NCI-H526 treated with DMSO at 0.1 percent for 48 hours (cell line): ENCODE results near the gene CHADL.
A peak's percentile ranks its signal among the peaks of the same experiment; 100 is the strongest.
"Not testable (repeated sequence)": the region's sequence is repeated elsewhere in the genome, so short reads cannot be mapped to it uniquely, and the experiment has no call there.

Experiments
- DNase-seq: peaks from one replicate; lab custom pipeline; 2025; lab: John Stamatoyannopoulos, UW

Gene CHADL, protein sequence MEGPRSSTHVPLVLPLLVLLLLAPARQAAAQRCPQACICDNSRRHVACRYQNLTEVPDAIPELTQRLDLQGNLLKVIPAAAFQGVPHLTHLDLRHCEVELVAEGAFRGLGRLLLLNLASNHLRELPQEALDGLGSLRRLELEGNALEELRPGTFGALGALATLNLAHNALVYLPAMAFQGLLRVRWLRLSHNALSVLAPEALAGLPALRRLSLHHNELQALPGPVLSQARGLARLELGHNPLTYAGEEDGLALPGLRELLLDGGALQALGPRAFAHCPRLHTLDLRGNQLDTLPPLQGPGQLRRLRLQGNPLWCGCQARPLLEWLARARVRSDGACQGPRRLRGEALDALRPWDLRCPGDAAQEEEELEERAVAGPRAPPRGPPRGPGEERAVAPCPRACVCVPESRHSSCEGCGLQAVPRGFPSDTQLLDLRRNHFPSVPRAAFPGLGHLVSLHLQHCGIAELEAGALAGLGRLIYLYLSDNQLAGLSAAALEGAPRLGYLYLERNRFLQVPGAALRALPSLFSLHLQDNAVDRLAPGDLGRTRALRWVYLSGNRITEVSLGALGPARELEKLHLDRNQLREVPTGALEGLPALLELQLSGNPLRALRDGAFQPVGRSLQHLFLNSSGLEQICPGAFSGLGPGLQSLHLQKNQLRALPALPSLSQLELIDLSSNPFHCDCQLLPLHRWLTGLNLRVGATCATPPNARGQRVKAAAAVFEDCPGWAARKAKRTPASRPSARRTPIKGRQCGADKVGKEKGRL

DNA sequence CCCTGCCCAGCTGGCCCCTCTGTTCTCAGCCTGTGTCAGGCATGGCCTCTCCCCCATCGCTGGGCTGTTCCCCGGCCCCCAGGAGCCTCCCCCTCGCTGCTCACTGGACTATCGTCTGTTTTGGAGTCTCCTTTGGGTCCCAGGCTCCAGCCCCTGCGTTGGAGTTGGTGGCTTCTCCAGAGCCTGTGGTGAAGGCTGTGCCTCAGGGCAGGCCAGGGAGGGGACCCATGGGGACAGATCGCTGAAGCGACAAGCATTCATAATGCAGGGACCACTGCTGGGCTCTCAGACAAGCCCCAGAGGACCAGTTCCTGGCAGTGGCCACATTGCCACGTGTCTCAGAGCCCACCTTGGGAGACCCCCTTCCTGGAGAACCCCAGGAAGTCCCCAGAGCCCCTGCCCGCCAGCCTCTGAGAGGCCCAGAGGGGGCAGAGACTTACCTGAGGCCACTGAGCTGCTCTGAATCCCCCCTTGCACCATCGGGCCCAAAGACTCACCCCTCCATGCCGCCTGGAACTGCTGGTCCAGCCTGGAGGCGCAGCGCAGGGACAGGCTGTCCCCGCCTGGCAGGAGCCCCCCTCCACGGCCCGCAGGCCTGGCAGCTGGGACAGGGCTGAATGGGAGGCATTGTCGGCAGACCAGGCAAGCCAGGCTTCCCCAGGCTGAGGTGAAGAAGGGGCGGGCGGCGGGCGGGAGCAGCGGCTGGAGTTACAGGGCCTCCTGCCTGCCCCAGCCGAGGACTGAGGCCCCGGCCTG is at the start of gene CHADL:
Gene CHADL (minus strand): TSS at position 555 of the 756 bp plus-strand sequence. CDS start 50 bp downstream, at position 505.
- DNase-seq = peak; percentile 10

DNA sequence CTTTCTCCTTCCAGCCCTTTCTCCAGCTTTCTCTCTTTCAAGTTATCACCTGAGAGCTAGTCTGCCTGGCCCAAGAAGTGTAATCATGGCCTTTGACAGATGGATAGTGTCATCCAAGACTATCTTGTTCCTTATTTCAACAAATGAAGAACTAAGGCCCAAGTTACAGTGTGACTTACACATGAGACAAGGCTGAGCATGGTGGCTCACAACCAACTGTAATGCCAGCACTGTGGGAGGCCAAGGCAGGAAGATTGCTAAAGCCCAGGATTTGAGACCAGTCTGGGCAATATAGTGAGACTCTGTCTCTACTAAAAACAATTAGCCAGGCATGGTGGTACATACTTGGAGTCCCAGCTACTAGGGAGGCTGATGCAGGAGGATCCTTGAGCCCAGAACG is 48.9 kb upstream of the CHADL start:
- no peak for DNase-seq

DNA sequence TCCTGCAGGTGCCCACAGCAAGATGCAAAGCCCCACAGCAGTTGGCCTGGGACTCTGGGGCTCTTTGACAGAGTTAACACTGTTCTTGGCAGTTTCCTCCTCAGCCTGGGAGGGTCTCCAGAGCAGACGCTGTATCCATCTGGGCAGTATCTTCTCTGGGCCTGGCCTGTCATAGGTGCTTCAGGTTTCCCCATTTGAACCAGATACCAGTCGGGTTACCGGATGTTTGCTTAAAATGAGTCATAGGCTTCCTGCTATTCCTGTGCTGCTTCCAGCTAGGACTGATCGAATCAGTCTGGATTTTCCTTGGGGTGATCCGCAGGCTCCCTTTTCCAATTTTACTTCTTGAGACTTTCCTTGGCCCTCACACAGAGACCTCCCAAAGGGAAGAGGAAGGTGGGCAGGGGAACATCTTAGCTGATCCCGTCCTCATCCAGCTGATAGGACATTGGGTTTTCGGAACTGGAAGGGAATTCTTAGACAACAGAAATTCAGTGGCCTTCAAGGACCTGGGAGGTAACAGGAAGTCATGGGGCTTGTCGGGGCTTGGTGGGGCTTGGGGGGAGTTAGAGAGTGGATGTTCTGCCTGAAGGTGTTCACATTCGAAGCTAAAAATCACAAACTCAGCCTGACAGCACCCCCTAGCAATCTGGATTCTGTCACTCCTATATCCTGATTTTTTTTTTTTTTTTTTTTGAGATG is 47.7 kb upstream of the CHADL start:
- DNase-seq = no peak

DNA sequence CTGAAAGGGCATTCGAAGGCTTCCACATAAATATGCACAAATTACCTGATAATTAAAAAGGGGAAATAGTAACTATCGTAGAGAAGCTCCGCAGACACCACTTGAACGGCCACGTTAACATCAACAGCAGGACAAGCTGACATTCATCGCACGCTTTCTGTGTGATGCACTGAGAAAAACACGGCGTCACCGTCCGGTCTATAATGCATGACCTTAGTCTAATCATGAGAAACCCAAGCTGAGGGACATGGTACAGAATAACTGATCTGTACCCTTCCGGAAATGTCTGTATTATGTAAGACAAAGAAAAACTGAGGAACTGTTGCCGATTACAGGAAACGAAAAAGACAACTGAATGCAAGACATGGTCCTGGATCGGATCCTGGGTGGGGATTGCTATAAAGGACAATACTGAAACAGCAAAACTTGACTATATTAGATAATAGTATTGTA is 45.9 kb upstream of the CHADL start:
- DNase-seq = no peak

DNA sequence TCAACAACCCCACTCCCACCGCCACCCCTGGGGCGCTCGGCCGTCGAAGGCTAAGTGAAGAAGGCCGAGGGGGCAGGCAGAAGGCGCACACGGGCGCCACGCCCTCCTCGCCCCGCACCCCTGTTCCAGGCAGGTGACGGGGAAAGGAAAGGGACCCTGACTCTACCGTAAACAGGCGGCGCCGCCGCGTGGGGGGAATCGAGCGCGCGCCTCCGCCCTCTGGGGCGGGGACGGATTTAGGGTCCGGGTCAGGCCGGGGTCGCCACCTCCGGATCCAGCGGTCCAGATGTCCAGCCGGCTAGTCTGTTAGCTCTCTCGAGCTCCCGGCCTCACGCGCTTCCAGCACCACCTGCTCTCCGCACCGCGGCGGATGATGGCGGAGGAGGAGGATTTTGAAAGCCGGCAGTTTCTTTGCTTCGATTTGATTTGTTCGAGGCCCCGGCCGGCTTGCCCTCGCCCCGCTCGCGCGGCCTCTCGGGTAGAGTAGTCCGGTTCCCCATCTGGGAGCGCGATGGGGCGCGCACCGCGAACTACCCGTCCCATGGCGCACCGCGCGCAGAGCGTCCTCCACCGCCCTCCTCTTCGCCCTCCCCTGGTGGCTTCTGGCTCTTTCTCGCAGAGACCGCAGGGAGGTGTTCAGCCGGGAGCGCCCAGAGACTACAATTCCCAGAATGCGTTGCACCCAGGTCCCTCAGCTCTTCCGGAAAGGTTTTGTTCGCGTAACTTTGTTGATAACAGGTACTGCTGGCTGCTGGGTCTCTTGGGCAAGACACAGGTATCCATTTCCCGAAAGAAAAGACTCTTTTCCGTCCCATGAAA is 45.3 kb upstream of the CHADL start, which contains the start of gene RANGAP1:
Gene RANGAP1 (minus strand): TSS at position 368 of the 819 bp plus-strand sequence. CDS start 5,143 bp downstream, outside the sequence.
- peak; percentile 91 for DNase-seq

DNA sequence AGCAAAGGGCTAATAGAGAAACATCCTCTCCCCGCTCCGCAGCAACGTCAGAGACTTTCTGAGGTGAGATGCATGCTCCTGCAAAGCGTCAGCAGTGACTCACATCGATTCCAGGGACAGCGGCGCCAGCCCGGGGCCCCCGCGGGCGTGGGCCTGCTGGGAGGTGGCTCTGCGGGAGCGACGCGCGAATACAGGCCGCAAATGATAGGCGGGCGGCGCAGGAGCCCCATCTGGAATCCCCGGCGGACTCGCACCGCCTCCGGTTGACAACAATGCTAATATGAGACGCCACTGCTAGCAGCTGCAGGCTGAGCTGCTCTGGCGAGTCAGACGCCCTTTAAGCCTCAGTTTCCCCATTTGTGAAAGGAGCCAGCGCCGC is 44.7 kb upstream of the CHADL start:
- no peak for DNase-seq

DNA sequence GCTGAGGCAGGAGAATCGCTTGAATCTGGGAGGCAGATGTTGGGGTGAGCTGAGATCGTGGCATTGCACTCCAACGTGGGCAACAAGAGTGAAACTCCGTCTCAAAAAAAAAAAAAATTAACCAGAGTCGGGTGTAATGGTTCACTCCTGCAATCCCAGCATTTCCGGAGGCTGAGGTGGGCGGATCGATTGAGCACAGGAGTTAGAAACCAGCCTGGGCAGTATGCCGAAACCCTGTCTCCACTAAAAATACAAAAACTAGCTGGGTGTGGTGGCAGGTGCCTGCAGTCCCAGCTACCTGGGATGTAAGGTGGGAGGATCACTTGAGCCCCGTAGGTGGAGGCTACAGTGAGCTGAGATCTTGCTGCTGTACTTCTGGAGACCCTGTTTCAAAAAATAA is 43.7 kb upstream of the CHADL start:
- no peak for DNase-seq

DNA sequence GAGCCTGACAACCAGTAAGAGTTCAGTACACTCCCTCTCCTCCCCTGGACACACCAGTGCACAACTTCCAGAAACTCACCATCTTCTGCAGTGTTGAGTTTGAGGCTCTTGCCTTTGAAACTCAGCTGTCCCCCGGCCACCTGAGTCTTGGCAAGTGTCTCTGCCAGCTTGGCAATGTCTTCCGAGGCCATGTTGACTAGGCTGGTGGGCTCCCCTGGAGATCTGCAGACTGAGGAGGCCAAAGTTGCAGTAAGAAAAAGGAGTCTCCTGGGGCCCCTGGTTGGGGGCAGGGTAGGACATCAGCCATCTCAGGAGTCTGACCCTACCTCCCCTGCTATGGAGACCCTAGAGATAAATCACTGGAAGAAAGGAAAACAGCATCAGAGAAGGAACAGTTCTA is 40.1 kb upstream of the CHADL start:
- DNase-seq = no peak

DNA sequence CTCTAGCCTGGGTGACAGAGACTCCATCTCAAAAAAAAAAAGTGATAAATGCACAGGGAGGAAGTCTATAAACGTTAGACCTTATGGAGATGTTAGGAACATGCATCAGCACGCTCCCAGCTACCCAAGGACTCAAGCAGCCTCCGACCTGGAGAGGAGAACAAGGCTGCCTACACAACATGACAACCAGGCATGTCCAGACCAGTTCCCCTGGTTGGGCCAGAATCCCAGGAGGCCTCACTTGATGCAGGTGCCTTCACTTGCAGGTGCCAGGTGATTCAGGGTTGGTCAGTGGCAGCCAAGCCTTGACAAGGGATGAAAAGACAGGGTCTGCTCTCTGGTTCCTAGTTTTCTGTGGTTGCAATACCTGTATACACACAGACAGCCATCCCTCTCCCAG is 39.3 kb upstream of the CHADL start:
- peak; percentile 14 for DNase-seq

DNA sequence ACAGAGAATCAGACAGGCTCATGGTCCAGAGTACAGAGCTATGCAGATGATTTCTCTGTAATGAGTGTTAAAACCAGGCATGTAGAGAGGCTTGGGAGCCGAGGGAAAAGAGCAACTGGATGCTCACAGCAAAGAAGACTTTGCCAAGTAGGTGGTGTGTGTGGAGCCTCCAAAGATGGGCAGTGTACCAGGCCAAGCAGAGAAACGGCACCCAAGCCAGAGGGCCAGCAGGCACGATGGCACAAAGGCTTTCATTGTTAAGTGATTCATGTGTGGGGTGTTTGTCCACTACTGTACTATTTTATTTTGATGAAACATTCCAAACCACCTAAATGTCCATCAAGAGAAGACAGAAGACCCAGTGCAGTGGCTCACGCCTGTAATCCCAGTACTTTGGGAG is 34.1 kb upstream of the CHADL start:
- no peak for DNase-seq

DNA sequence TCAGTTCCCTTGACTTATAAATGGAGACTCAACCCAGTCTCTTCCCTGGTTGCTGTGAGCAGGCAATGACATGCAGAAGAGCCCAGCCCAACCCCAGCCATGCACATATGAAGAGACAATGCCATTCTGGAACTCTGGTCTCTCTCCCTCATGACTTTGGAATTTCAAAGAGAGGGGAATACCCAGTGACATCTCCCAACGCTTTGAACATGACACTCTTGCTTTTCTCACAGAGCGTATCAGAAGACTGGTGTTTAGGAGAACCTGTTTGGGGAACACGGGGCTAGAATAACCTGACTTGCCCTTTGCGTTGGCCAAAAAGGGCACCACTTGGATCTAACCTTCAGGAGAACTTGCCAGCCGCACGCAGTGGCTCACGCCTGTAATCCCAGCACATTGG is 32.4 kb upstream of the CHADL start:
- DNase-seq = no peak

DNA sequence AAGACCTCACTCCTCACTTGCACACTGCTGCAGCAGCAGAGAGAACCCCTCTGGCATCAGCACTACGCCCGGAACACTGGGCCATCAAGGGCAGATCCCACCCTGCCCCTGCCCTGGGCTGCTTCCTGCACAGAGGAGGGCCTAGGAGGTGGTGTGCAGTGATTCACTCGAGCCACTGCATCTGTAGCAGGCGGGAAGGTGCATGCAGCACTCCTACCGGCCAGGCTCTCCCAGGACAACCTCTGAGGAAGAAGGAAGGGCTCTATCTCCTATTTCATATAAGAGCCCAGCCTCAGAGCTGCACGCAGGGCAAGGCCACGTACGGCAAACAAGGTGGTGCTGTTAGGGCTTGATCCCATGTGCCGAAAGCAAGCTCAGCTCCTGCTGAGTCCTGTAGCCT is 31.1 kb upstream of the CHADL start:
- DNase-seq = no peak

DNA sequence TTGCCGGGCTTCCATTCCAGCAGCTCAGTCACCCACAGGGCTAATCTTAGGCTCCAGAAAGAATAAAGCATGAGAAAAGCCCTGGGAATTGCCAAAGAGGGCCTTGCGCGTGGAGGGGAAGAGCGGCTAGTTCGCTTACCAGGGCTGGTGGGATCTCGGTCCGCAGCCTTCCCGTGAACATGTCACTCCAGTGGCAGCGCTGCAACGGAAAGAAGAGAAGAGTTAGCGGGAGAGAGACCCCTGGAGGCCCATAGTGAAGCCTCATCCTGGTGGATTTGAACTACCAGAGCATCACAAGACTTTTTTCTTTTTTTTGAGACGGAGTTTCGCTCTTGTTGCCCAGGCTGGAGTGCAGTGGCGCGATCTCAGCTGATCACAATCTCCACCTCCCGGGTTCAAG is 27.2 kb upstream of the CHADL start:
- DNase-seq = no peak

DNA sequence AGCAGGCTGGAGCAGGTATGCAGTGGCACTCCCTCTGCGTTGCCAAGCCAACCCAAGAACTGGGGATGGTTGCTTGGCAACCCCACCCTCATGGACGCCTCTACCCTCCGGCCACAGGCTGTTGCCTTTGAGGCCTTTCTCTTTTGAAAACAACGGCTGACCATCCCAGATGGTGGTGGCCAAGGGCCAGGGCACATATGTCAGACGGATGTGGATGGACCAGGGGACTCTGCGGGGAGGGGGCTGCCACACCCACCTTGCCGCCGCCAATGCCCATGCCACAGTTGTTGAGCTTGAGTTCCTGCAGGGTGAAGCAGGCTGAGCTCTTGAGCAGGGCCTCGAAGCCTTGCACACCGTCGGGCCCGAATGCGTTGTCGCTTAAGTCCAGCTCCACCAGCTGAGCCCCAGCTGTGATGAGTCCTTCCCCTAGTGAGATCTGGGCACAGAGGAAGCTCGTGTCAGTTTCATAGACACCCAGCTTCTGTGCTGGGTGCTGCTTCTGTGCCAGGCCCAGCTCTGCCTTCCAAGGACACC is 23.7 kb upstream of the CHADL start:
- no peak for DNase-seq

DNA sequence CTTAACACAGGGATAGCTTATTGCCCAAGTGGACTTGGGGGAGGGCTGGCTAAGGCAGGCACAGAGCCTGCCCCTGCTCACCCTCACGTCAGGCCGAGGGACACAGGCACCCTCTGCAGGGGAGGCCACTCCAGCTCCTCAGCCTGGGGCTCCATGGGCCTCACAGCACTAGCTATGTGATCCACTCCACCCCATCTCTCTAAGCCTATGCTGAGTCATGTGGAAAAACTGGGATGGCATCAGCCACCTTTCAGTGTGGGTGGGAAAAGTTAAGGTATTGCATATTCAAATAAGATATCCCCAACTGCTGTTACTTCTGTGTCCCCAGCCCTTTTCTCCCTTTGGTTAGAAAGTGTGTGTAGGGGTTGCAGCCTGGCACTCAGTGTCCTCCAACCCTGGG is 23.0 kb upstream of the CHADL start:
- no peak for DNase-seq

DNA sequence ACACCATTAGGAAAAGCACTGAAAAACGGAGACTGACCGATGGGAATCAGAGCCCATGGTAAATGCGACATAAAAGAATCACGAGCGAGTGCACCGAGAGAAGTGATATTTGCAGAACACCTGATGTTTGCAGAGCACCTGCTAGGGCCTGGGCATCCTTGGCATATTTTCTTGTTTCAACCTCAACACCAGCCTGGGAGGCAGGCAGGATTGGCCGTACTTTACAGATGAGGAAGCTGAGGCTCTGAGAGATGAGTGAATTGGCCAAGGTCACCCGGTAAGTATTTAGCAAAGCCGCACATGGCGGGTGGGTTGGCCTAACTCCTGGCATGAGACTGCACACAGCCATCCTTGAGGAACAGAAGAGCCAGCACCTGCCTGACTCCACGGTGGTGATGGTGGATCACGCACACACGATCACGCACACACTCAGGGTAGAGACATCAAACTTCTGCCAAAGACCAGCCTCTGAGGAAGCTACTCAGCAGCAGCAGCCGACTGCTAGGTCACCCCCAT is 21.6 kb upstream of the CHADL start:
- DNase-seq = no peak

DNA sequence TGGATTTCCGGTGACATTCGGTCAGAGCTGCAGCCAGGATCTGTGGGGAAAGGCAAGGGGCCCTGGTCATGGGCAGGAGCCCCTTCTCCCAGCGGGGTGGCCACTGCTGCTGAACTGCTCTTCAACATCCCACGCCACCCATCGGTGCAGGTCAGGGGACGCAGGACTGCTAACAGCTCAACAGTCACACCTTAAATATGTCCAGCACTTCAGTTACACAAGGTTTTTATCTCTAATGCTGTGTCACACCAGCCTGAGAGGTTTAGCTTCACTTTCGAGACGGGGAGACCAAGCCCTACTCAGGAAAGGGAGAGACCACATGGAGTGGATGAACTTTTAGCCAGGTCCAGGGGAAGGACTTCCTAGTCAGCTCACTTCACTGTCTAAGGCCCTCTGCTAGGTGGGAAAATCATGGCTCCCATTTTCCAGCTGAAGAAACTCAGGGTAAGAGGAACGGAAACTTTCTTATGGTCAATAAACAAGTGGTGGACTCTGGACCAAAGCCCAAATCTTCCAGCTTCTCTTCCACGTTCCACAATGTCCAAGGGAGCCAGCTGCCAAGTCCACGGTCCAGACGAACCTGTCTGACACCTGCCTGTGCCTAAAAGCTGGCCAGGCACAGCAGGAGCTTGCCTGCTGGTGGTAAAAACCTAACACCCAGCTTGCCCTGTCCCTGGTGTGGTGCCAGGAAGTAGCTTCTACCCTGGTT is 21.0 kb upstream of the CHADL start:
- DNase-seq = no peak

DNA sequence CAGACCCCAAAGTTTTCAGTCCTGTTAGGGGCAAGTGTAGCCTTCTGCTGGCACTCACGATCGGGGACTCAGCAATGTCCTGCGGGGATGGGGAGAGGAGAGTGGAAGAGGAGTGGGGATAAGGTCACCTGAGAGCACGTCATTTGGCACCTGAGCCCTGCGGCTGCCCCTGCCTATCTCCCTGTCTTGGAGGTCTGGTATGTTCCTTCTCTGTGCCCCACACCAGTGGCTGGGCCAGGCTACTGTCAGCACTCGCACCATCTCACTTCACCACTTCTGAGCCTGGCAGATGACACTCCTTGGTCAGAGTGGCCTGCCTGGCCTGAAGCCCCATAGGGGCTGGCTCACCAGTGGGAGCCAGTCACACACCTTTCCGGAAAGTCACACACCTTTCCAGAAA is 20.1 kb upstream of the CHADL start:
- DNase-seq = no peak

DNA sequence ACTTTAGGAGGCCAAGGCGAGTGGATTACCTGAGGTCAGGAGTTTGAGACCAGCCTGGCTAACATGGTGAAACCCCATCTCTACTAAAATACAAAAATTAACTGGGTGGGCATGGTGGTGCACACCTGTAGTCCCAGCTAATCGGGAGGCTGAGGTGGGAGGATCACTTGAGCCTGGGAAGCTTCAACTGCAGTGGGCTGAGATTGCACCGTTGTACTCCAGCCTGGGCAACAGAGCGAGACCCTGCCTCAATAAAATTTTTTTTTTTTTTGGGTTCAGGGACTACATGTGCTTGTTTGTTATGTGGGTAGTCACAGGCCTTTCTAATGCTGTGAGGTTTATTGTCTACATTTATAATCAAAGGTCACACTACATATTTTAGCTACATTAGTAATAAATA is 19.0 kb upstream of the CHADL start:
- DNase-seq = not testable (repeated sequence)

DNA sequence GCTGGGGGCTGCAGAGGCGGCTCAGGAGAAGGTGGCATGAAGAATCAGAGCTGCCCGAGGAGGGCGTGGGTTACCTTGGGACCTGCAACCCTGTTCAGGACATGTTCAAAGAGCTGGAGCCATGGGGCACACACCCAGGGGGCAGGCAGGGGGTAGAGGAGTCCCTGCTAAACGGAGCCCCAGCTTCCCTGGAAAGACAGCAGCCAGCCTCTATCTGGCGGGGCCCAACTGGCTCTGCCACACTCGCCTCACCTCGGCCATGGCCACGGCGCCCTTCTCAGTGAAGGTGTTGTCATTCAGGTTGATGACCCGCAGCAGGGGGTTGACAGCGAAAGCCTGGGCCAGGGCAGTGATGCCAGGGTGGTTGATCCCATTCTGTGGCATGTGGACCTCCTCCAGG is 17.0 kb upstream of the CHADL start:
- no peak for DNase-seq
